Measurements from ENCODE around the gene RARRES1.

GRCh38 chr3:158671821-158672214 lies 60.4 kb downstream of the RARRES1 start:
- no peak for TF ChIP-seq PKNOX1 (IDR thresholded peaks at IDR 0.05)
- TF ChIP-seq HDGF (IDR thresholded peaks at IDR 0.05; ENCODE audit: borderline replicate concordance): no peak
- no peak for TF ChIP-seq FOXK2 (IDR thresholded peaks at IDR 0.05)

Data from HEK293T (cell line).